GM12864 (cell line): Measurements from ENCODE around the gene MTSS2.

Experiments used
- DNase-seq: peaks from one replicate; pipeline ENCODE4 v3.0.0-alpha.2; 2011; ENCODE audit warnings: low read depth
- H3K4me3 ChIP-seq: 2 replicates; pipeline ENCODE4 v1.5.1; 2011; ENCODE audit warnings: mild to moderate bottlenecking, low read depth, low read length, control low read depth
- CTCF ChIP-seq: IDR thresholded peaks from 2 replicates; pipeline ENCODE4 v1.5.1; 2011; ENCODE audit warnings: low read depth, mild to moderate bottlenecking, moderate library complexity, low read length, control low read depth, inconsistent platforms; ENCODE audit errors: missing control alignments

MTSS2 gene

GRCh38 chr16:70685061-70685937 is 554 bp downstream of the MTSS2 start:
- TF ChIP-seq CTCF, result no peak
- DNase-seq, result no peak
- no peak overlapping the region for H3K4me3 ChIP-seq

GRCh38 chr16:70684146-70685060 is 1.4 kb downstream of the MTSS2 start:
- no peak for DNase-seq
- no peak for TF ChIP-seq CTCF
- H3K4me3 ChIP-seq, result no peak overlapping the region

DNA sequence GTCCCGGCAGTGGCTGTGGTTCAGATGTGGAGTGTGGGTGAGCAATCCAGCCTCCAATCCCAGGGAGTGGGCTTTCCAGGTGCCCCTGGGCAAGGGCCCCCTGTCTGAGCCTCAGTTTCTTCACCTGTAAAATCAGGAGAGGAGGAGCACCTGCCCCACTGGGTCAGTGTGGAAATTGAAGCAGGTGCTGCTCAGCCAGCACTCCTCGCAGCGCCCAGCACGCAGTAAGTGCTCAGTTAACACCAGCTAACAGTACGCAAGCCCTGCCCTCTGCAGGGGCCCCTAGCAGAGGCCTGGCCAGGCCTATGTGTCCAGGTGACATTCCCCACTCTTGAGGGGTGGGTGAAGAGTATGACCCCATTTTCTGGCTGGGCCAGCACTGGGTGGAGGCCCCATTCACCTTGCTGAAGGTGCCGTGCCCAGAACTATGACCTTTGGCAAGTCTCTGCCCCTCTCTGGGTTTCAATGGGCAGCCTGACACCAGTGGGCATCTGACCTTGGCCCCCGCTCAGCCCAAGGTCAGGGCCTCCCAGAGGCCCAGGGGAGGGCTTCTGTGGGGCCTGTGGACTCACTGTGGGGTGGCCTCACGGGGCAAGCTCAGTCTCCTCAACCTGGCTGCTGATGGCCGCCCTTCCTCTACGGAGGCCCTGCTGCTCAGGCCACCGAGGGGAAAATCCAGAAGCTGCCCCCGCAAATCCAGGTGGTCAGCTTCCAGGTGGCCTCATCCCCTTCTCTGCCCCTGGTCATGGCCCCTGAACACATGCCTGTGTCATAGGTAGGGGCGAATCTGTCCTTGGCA is 2.5 kb downstream of the MTSS2 start:
- H3K4me3 ChIP-seq, result no peak overlapping the region
- no peak for TF ChIP-seq CTCF
- DNase-seq, result no peak

DNA sequence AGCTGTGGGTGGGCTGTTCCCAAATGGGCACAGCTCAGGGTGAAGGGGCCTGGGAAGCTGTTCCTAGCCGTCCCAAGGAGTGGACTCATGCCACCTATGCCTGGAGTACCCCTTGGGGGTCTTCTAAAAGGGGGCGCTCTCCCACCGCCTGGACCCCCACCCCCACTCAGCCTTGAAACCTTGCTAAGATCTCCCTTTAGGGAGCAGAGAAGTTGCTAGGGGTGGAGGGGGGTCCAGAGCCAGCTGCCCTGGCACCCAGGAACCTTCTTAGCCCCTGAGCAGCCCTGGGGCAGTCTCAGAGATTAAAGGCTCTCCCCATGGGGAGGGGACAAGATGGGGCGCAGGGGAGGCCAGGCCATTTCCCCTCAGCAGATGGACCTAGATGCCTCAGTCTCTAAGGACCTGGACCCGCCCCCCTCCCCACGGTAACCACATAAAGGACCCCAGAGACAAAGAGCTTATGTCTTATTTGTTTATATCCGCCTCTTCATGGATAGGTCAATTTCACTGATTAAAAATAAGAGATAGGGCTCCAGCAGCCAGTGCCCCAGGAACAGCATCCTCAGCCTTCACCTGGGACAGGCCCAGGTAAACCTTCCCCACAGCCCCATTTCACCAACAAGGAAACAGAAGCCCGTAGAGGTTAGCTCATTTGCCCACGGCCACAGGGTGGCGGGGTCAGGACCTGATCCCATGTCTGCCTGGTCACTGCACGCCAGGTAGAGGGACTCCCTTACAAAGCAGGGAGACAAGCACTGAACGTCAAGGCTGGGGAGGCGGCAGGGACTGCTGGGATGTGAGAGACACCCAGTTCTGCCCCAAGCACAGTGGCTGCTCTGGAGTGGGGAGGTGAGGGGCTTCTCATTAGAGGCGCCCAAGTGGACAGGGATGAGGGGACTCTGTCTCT is 3.4 kb downstream of the MTSS2 start:
- no peak for DNase-seq
- no peak for TF ChIP-seq CTCF
- H3K4me3 ChIP-seq, result no peak overlapping the region

- no peak for TF ChIP-seq CTCF
- no peak overlapping the region for H3K4me3 ChIP-seq
- DNase-seq, result no peak
Observed at GRCh38 chr16:70681382-70682238, 4.2 kb downstream of the MTSS2 start.
